K562 treated with DMSO at 1 percent for 12 hours (cell line): ENCODE data around the gene OSGIN1. TPM values are rescaled to one million over a fixed set of nuclear protein-coding genes. Genes with fewer than 3 reads are reported as not detected.

Source experiments
- total RNA-seq: library from RNA; unstranded; fragments of 300-600 nt; gene quantifications from 2 replicates; pipeline ENCODE4 v1.2.3, GENCODE V29; 2022; ENCODE audit not compliant: insufficient read depth

Gene OSGIN1, protein sequence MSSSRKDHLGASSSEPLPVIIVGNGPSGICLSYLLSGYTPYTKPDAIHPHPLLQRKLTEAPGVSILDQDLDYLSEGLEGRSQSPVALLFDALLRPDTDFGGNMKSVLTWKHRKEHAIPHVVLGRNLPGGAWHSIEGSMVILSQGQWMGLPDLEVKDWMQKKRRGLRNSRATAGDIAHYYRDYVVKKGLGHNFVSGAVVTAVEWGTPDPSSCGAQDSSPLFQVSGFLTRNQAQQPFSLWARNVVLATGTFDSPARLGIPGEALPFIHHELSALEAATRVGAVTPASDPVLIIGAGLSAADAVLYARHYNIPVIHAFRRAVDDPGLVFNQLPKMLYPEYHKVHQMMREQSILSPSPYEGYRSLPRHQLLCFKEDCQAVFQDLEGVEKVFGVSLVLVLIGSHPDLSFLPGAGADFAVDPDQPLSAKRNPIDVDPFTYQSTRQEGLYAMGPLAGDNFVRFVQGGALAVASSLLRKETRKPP
- 14.2 and 14.6 TPM in 2 replicates for total RNA-seq

DNA sequence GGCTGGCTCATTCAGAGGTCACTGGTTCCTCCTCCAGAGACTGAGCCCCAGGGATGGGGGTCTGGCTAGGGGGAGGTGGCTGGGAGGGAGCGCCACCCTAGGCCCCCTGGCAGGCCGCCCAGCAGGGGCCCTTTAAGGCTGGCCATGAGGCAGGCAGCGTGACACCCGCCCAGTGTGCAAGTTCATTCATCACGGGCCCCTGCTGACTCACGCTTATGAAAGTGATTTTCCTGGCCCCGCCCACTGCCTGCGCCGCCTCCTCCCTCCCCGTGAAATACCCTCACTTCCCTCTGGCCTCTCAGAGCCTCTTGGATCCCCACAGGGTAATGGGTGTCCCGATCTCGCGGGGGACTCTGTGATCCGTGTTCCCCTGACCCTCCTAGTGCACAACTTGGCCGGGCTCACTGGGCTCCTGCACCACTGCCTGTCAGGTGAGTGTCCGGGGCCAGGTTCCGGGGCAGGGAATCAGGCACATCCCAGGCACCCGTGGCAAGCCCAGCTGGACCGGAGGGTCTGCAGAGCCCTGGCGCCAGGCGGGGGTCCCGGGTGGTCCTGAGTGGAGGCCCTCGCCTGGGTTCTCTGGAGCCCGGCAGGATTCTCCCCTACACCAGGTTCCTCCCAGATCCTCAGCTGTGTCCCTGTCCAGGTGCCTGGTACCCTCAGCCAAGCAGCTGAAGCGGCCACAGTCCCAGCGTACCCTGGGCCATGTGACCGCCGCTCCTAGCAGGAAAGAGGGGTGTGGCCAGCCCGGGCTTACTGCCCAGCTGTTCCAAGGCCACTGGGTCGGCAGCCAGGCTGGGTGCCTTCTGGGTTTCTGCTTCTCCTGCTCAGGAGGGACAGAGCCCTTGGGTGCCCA, at the start of gene OSGIN1:
Gene OSGIN1, plus strand, starts transcription at position 301 of the 856 bp plus-strand sequence. CDS start 4,432 bp downstream, outside the sequence.

DNA sequence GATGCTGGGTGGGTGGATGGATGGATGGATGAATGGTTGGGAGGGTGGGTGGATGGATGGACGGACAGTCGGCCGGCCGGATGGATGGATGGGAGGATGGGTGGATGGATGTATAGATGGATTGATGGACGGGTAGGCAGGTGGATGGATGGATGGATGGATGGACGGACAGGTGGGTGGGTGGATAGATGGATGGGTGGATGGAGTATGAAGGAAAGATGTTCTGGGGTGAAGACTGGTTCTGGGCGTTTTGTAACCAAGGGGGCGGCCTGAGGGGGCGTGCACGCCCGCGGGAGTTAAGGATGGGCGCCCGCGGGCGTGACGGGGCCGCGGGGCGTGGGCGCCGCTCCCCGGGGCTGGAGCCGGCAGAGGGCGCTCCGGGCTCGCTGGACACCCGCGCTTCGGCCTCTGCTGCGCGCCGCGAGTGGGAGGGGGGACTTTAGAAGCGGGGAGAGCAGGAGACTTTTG, 14.8 kb downstream of the OSGIN1 start, which contains the start of gene NECAB2:
Gene NECAB2, plus strand, starts transcription at position 407 of the 468 bp plus-strand sequence. CDS start 405 bp downstream, outside the sequence.

Other genes with a start within 250 kb of the OSGIN1 start
- gene HSBP1, start 145.3 kb upstream of the OSGIN1 start, total RNA-seq = 17.6 and 39.8 TPM in 2 replicates
- gene MLYCD, start 54.1 kb upstream of the OSGIN1 start, total RNA-seq = 0.84 and 2.0 TPM in 2 replicates
- gene NECAB2, start 15.0 kb downstream of the OSGIN1 start, total RNA-seq = not detected in 2 replicates
- gene SLC38A8, start 89.6 kb downstream of the OSGIN1 start, total RNA-seq = not detected in 2 replicates
- 55.3 and 112 TPM in 2 replicates for gene MBTPS1, start 163.7 kb downstream of the OSGIN1 start, total RNA-seq
- 22.7 and 54.8 TPM in 2 replicates for gene HSDL1, start 191.9 kb downstream of the OSGIN1 start, total RNA-seq
- gene DNAAF1, start 192.1 kb downstream of the OSGIN1 start, total RNA-seq = not detected in 2 replicates
- gene TAF1C, start 233.8 kb downstream of the OSGIN1 start, total RNA-seq = 16.7 and 45.2 TPM in 2 replicates
- gene ADAD2, start 237.9 kb downstream of the OSGIN1 start, total RNA-seq = not detected in 2 replicates